Suprapubic skin (tissue), 3 donors: Measurements from ENCODE around the gene MAML2.

Experiments
- CTCF ChIP-seq, 2 donors: fragments of 200-600 bp in 1 of 2; fragments of 450-650 bp in 1 of 2; sonication (generic) in 1 of 2; IDR thresholded peaks; one replicate each; pipeline ENCODE4 v1.5.1; 2016 to 2019; ENCODE audit warnings: antibody characterized with exemption in 2 of 2, mild to moderate bottlenecking in 1 of 2, moderate library complexity in 1 of 2
- POLR2A ChIP-seq, 2 donors: fragments of 450-650 bp; IDR thresholded peaks; one replicate each; pipeline ENCODE4 v1.6.1; 2017; ENCODE audit warnings: antibody characterized with exemption in 2 of 2, mild to moderate bottlenecking in 2 of 2, moderate library complexity in 2 of 2

GRCh38 chr11:96152623-96153022 is 190.4 kb downstream of the MAML2 start:
- TF ChIP-seq CTCF (IDR thresholded peaks at IDR 0.05) (no peak), POLR2A (IDR thresholded peaks at IDR 0.05) (no peak)
